H1 (cell line): ENCODE results near the gene PHC2. TPM values are rescaled to one million over a fixed set of nuclear protein-coding genes. Genes with fewer than 3 reads are reported as not detected.

ENCODE experiments used
- CTCF ChIA-PET: fragments of 300-600 bp; sonication (Branson Sonifier 250); formaldehyde crosslinking; loops from one replicate; lab custom pipeline; 2021; ENCODE audit not compliant: partially characterized antibody; lab: Charles Lee
- POLR2A ChIA-PET: fragments of 300-600 bp; sonication (Branson Sonifier 250); formaldehyde crosslinking; loops from one replicate; lab custom pipeline; 2021; ENCODE audit warnings: inconsistent platforms; ENCODE audit not compliant: partially characterized antibody; lab: Charles Lee
- DNase-seq, 2 experiments: peaks; one replicate each; pipeline versions ENCODE4 v3.0.0 to v3.0.0-alpha.2; 2010 to 2022; ENCODE audit warnings: low spot score in 2 of 2, low read depth in 1 of 2, mixed read lengths in 1 of 2
- FAIRE-seq: peaks from 2 replicates; lab custom pipeline; 2011; peaks lifted over from hg19 to GRCh38; lab: Jason Lieb, UNC
- H2AFZ ChIP-seq: 2 replicates; pipeline ENCODE4 v1.8.1; 2012; ENCODE audit warnings: low read length, inconsistent platforms
- H2AK5ac ChIP-seq: 2 replicates; pipeline ENCODE4 v1.6.1; 2013; ENCODE audit warnings: low read depth, low read length
- H2BK120ac ChIP-seq: replicated peaks from 2 replicates; pipeline ENCODE3; 2013; ENCODE audit warnings: low read depth, low read length, inconsistent platforms
- H2BK12ac ChIP-seq: 2 replicates; pipeline ENCODE4 v1.6.1; 2013; ENCODE audit warnings: low read depth, low read length
- H2BK15ac ChIP-seq: 2 replicates; pipeline ENCODE4 v1.6.1; 2013; ENCODE audit warnings: low read length
- H2BK20ac ChIP-seq: 2 replicates; pipeline ENCODE4 v1.6.1; 2013; ENCODE audit warnings: low read length
- H2BK5ac ChIP-seq: 2 replicates; pipeline ENCODE4 v1.6.1; 2013; ENCODE audit warnings: low read depth, low read length
- H3K14ac ChIP-seq: 2 replicates; pipeline ENCODE4 v1.6.1; 2013; ENCODE audit warnings: inconsistent platforms; ENCODE audit not compliant: insufficient read length
- H3K18ac ChIP-seq: 2 replicates; pipeline ENCODE4 v1.6.1; 2013; ENCODE audit warnings: low read length; ENCODE audit errors: extremely low read depth
- H3K23ac ChIP-seq: 2 replicates; pipeline ENCODE4 v1.6.1; 2013; ENCODE audit warnings: inconsistent platforms; ENCODE audit not compliant: insufficient read length
- H3K23me2 ChIP-seq: 2 replicates; pipeline ENCODE4 v1.6.1; 2013; ENCODE audit warnings: low read depth, low read length
- H3K27ac ChIP-seq: 2 replicates; pipeline ENCODE4 v1.6.1; 2011; ENCODE audit warnings: low read depth, low read length, inconsistent platforms
- H3K27me3 ChIP-seq, 4 experiments: replicated peaks in 1 of 4; 1 replicate in 1 of 4; 2 replicates in 3 of 4; pipeline versions ENCODE4 v1.6.1 to v1.8.1; 2011 to 2013; ENCODE audit warnings: low read length in 3 of 4, mild to moderate bottlenecking in 3 of 4, inconsistent platforms in 2 of 4, mixed read lengths in 2 of 4, moderate library complexity in 1 of 4; ENCODE audit not compliant: control insufficient read depth in 3 of 4, insufficient read depth in 3 of 4; ENCODE audit errors: extremely low read depth in 1 of 4
- H3K36me3 ChIP-seq, 4 experiments: 2 replicates each; pipeline versions ENCODE4 v1.6.1 to v1.8.1; 2011 to 2013; ENCODE audit warnings: mild to moderate bottlenecking in 4 of 4, low read length in 3 of 4, moderate library complexity in 2 of 4, control low read depth in 1 of 4, inconsistent platforms in 1 of 4; ENCODE audit not compliant: insufficient read depth in 4 of 4, control insufficient read depth in 2 of 4
- H3K4ac ChIP-seq: replicated peaks from 2 replicates; pipeline ENCODE3; 2013; ENCODE audit warnings: low read length, low read depth, mixed read lengths, inconsistent platforms; ENCODE audit not compliant: insufficient read length
- H3K4me1 ChIP-seq, 4 experiments: replicated peaks in 1 of 4; 1 replicate in 1 of 4; 2 replicates in 3 of 4; pipeline versions ENCODE4 v1.6.1 to v1.8.1; 2011 to 2013; ENCODE audit warnings: low read length in 3 of 4, inconsistent platforms in 2 of 4, mixed read lengths in 1 of 4; ENCODE audit not compliant: insufficient read depth in 4 of 4, control insufficient read depth in 3 of 4
- H3K4me2 ChIP-seq, 2 experiments: 2 replicates each; pipeline versions ENCODE4 v1.6.1 to v1.8.1; 2011 to 2013; ENCODE audit warnings: low read depth in 2 of 2, low read length in 2 of 2, control low read depth in 1 of 2, inconsistent platforms in 1 of 2, mild to moderate bottlenecking in 1 of 2; ENCODE audit not compliant: insufficient read depth in 1 of 2
- H3K4me3 ChIP-seq, 4 experiments: fragments of 200-600, 300-600 bp in 1 of 4; sonication (generic), shearing (Covaris generic), sonication (Bioruptor Twin) in 1 of 4; 2 replicates each; pipeline versions ENCODE4 v1.5.1 to v1.8.1; 2011 to 2016; ENCODE audit warnings: low read length in 4 of 4, low read depth in 3 of 4, control low read depth in 2 of 4, inconsistent platforms in 2 of 4, mild to moderate bottlenecking in 2 of 4, mixed read lengths in 1 of 4, moderate library complexity in 1 of 4; ENCODE audit not compliant: insufficient read depth in 2 of 4; ENCODE audit errors: extremely low read depth in 1 of 4
- H3K56ac ChIP-seq: replicated peaks from 2 replicates; pipeline ENCODE3; 2013; ENCODE audit warnings: low read depth, mild to moderate bottlenecking, mixed read lengths, low read length, inconsistent platforms; ENCODE audit not compliant: insufficient read length
- H3K79me1 ChIP-seq: 2 replicates; pipeline ENCODE4 v1.6.1; 2013; ENCODE audit warnings: low read depth, low read length, control low read depth
- H3K79me2 ChIP-seq, 2 experiments: 2 replicates each; pipeline versions ENCODE4 v1.6.1 to v1.8.1; 2012 to 2013; ENCODE audit warnings: low read length in 2 of 2, mild to moderate bottlenecking in 2 of 2, inconsistent platforms in 1 of 2; ENCODE audit not compliant: insufficient read depth in 2 of 2, control insufficient read depth in 1 of 2
- H3K9ac ChIP-seq, 4 experiments: replicated peaks in 1 of 4; 1 replicate in 1 of 4; 2 replicates in 3 of 4; pipeline versions ENCODE4 v1.6.1 to v1.8.1; 2011 to 2013; ENCODE audit warnings: low read depth in 3 of 4, low read length in 3 of 4, control low read depth in 2 of 4, mild to moderate bottlenecking in 2 of 4, moderate library complexity in 2 of 4, inconsistent platforms in 1 of 4; ENCODE audit errors: extremely low read depth in 1 of 4
- H3K9me3 ChIP-seq, 2 experiments: 2 replicates each; pipeline versions ENCODE4 v1.6.1 to v1.8.1; 2012 to 2013; ENCODE audit warnings: mild to moderate bottlenecking in 2 of 2, moderate library complexity in 2 of 2, control low read depth in 1 of 2, inconsistent platforms in 1 of 2, low read depth in 1 of 2, low read length in 1 of 2, mixed read lengths in 1 of 2; ENCODE audit not compliant: insufficient read depth in 2 of 2
- H4K20me1 ChIP-seq, 2 experiments: replicated peaks in 1 of 2; 2 replicates each; pipeline versions ENCODE3 to v1.8.1; 2011 to 2013; ENCODE audit warnings: inconsistent platforms in 2 of 2, low read length in 2 of 2, mild to moderate bottlenecking in 1 of 2; ENCODE audit not compliant: insufficient read depth in 2 of 2, control insufficient read depth in 1 of 2
- H4K5ac ChIP-seq: 2 replicates; pipeline ENCODE4 v1.6.1; 2013; ENCODE audit warnings: low read length, low read depth, mixed read lengths, inconsistent platforms; ENCODE audit not compliant: insufficient read length
- H4K8ac ChIP-seq: 2 replicates; pipeline ENCODE4 v1.8.0; 2013; ENCODE audit warnings: mild to moderate bottlenecking, moderate library complexity, low read length, inconsistent platforms; ENCODE audit not compliant: insufficient read depth; ENCODE audit errors: extremely low read depth
- H4K91ac ChIP-seq: replicated peaks from 2 replicates; pipeline ENCODE3; 2013; ENCODE audit warnings: low read length, mixed read lengths, inconsistent platforms; ENCODE audit not compliant: insufficient read length
- SUZ12 ChIP-seq: fragments of 200-600 bp; sonication (generic); IDR thresholded peaks from 2 replicates; pipeline ENCODE4 v1.6.1; 2012; ENCODE audit warnings: mild to moderate bottlenecking, inconsistent platforms, low read length, moderate library complexity, mixed read lengths
- WGBS, 2 experiments: shearing (Covaris generic) in 1 of 2; methylation state at CpG; one replicate each; pipeline versions ENCODE4 v1.1.6 to v1.1.7; 2013 to 2015; ENCODE audit warnings: low lambda C conversion rate in 2 of 2, mixed read lengths in 2 of 2, inconsistent platforms in 1 of 2, low coverage in 1 of 2, missing lambda C conversion rate in 1 of 2; ENCODE audit not compliant: insufficient replicate concordance in 2 of 2, insufficient coverage in 1 of 2, insufficient read length in 1 of 2; ENCODE audit errors: extremely low coverage in 1 of 2, missing lambda C conversion rate in 1 of 2; 5-methylcytosine and 5-hydroxymethylcytosine counted together
- polyA plus RNA-seq, 7 experiments: library from polyadenylated mRNA; depleted of rRNA in 3 of 7; stranded (reverse) in 5 of 7; unstranded in 2 of 7; fragments of >200 nt in 5 of 7; fragments of 200-250 nt in 2 of 7; gene quantifications; 1 replicate in 5 of 7; 2 replicates in 1 of 7; 4 replicates in 1 of 7; pipeline versions ENCODE4 v1.2.1 to v1.2.3, GENCODE V29; 2011 to 2013; ENCODE audit warnings: missing spikeins in 2 of 7, mixed read lengths in 2 of 7
- total RNA-seq: library from RNA; stranded (reverse); fragmentation: NEBNext Ultra II Directional; extraction: Animal tissue kit (Norgen Biotek cat#: 25700); gene quantifications from 2 replicates; pipeline ENCODE4 v1.2.1, GENCODE V29; 2021

Gene PHC2
- total and polyA plus RNA-seq, 2 of the 8 experiments (the other 6 are each of a cell fraction or from before 2014, with no cell fraction given) = 5.6 to 14.2 TPM

DNA sequence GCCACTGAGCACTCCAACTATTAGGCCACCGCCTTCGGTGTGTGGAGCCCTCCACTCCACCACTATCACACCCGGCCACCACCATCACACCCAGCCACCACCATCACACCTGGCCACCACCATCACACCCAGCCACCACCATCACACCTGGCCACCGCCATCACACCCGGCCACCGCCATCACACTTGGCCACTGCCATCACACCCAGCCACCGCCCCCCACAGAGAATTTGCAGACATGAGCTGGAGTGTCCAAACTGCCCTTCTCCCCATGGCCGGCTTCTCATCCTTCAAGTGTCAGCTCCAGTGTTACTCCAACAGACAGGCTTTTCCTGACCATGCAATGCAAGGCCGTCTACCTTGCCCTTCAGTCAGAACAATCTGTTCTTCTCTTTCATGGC is 59.6 kb downstream of the PHC2 start:
- Histone ChIP-seq H3K9ac (no peak overlapping the region), H3K4me3 (no peak overlapping the region), H3K4ac (no peak overlapping the region), H3K23me2 (no peaks in the 10 kb centered on the region), H2BK5ac (no peak overlapping the region), H3K27ac (no peak overlapping the region), H3K4me2 (no peak overlapping the region), H2BK15ac (no peak overlapping the region), H2BK20ac (no peak overlapping the region), H2BK12ac (no peak overlapping the region), H4K91ac (no peak overlapping the region), H3K79me2 (no peaks in the 10 kb centered on the region), H2AFZ (no peak overlapping the region), H3K9me3 (no peaks in the 10 kb centered on the region), H4K20me1 (no peaks in the 10 kb centered on the region), H3K36me3 (no peaks in the 10 kb centered on the region), H3K23ac (no peak overlapping the region), H3K4me1 (peaks cover 0 to 13% (median 3%) of the 10 kb centered on the region in 4 experiments; a peak in 4 of 7 replicates), H4K5ac (no peak overlapping the region), H3K56ac (no peak overlapping the region), H3K79me1 (no peaks in the 10 kb centered on the region), H3K14ac (no peak overlapping the region), H2AK5ac (no peak overlapping the region), H3K18ac (no peak overlapping the region), H3K27me3 (no peaks in the 10 kb centered on the region; a peak in 1 of 7 replicates), H2BK120ac (no peak overlapping the region), H4K8ac (no peak overlapping the region)
- CTCF ChIA-PET = interaction anchor here (0.9 to 5.0 kb wide), 8 partner anchors 18 to 183 kb away, joined by 3 to 48 read pairs (median 4); partner anchors contain the start of gene ZSCAN20
- 95% methylated on average over 9 of the region's 9 CpGs; no CpG with 5 or more reads in 1 of the 2 experiments for WGBS, 2 experiments
- no peak for FAIRE-seq
- DNase-seq = no peak
- POLR2A ChIA-PET = no interaction called here
- TF ChIP-seq SUZ12 = no peak
